K562 (cell line): ENCODE measurements around the gene IL17RC. TPM values are rescaled to one million over a fixed set of nuclear protein-coding genes. Genes with fewer than 3 reads are reported as not detected.
A peak's percentile ranks its signal among the peaks of the same experiment; 100 is the strongest.

Experiments
- ARID1B ChIP-seq: fragments of 450-650 bp; IDR thresholded peaks from 2 replicates; pipeline ENCODE4 v1.6.1; 2016; ENCODE audit warnings: antibody characterized with exemption, mild to moderate bottlenecking, inconsistent platforms
- CTCFL ChIP-seq: IDR thresholded peaks from 2 replicates; pipeline ENCODE4 v1.6.1; 2011; ENCODE audit warnings: borderline replicate concordance, low read depth, mild to moderate bottlenecking, moderate library complexity, low read length; ENCODE audit not compliant: insufficient read depth, poor library complexity, severe bottlenecking
- ETV1 ChIP-seq: fragments of 450-650 bp; conservative IDR thresholded peaks from 2 replicates; pipeline ENCODE4 v1.6.1; 2016; ENCODE audit warnings: missing genetic modification characterization, control low read depth, low read depth, missing compliant biosample characterization
- NUFIP1 ChIP-seq: fragments of 450-650 bp; IDR thresholded peaks from 2 replicates; pipeline ENCODE4 v1.6.1; 2018; ENCODE audit not compliant: partially characterized antibody
- SMAD1 ChIP-seq: fragments of 150-350 bp; IDR thresholded peaks from 2 replicates; pipeline ENCODE4 v1.6.1; 2014; ENCODE audit warnings: low read length, low read depth; ENCODE audit not compliant: partially characterized antibody
- SMC3 ChIP-seq: conservative IDR thresholded peaks from 2 replicates; pipeline ENCODE4 v1.6.1; 2011; ENCODE audit warnings: low read depth, low read length, improper control_type of control experiment; ENCODE audit not compliant: insufficient read depth
- TEAD4 ChIP-seq, 2 experiments: sonication (generic) in 1 of 2; formaldehyde crosslinking in 1 of 2; IDR thresholded peaks; 2 replicates each; pipeline versions ENCODE4 v1.6.1 to v1.8.0; 2012 to 2022; ENCODE audit warnings: borderline replicate concordance in 1 of 2, inconsistent platforms in 1 of 2, low read length in 1 of 2, mild to moderate bottlenecking in 1 of 2, missing genetic modification reagents in 1 of 2
- TOE1 ChIP-seq, 2 experiments: fragments of 450-650 bp in 1 of 2; sonication (generic) in 1 of 2; formaldehyde crosslinking in 1 of 2; IDR thresholded peaks; 2 replicates each; pipeline versions ENCODE4 v1.7.1 to v1.8.0; 2016 to 2022; ENCODE audit warnings: borderline replicate concordance in 2 of 2, mild to moderate bottlenecking in 2 of 2, antibody characterized with exemption in 1 of 2, inconsistent platforms in 1 of 2, low read depth in 1 of 2, missing genetic modification reagents in 1 of 2, moderate library complexity in 1 of 2
- ZBTB2 ChIP-seq: fragments of 450-650 bp; IDR thresholded peaks from 2 replicates; pipeline ENCODE4 v1.6.1; 2016; ENCODE audit warnings: antibody characterized with exemption
- ZNF57 ChIP-seq: fragments of 450-650 bp; formaldehyde crosslinking; IDR thresholded peaks from 2 replicates; pipeline ENCODE4 v1.4.0; 2020; ENCODE audit warnings: mild to moderate bottlenecking, moderate library complexity
- ZNF589 ChIP-seq: fragments of 200-800 bp; sonication (Bioruptor generic); IDR thresholded peaks from 2 replicates; pipeline ENCODE4 v1.6.1; 2016; ENCODE audit warnings: low read depth, missing genetic modification characterization, missing compliant biosample characterization
- ZNF696 ChIP-seq: fragments of 250-450 bp; sonication (Bioruptor Pico); conservative IDR thresholded peaks from 2 replicates; pipeline ENCODE4 v1.4.0; 2020; ENCODE audit warnings: mild to moderate bottlenecking, moderate library complexity
- polyA plus RNA-seq, 8 experiments: library from polyadenylated mRNA; depleted of rRNA in 4 of 8; stranded (reverse) in 5 of 8; unstranded in 3 of 8; fragments of >200 nt; fragmentation: Nextera tagmentation in 2 of 8; fragmentation: Illumina TruSeq in 1 of 8; extraction: Ambion mirVana in 2 of 8; extraction: Trizol in 1 of 8; gene quantifications; 2 replicates each; pipeline versions ENCODE4 v1.2.1 to v1.2.3, GENCODE V29; 2011 to 2014; ENCODE audit warnings: inconsistent platforms in 1 of 8, missing spikeins in 1 of 8
- total RNA-seq, 7 experiments: library from RNA; depleted of rRNA in 6 of 7; stranded (reverse); fragments of >200 nt in 6 of 7; fragmentation: Illumina TruSeq in 2 of 7; extraction: Trizol in 2 of 7; gene quantifications; 2 replicates each; pipeline versions ENCODE4 v1.2.1 to v1.2.3, GENCODE V29; 2011 to 2021; ENCODE audit warnings: low replicate concordance in 1 of 7
- TF ChIP-seq, protein P1 (sequence below): fragments of 200-800 bp; sonication (Bioruptor generic); IDR thresholded peaks from 2 replicates; pipeline ENCODE4 v1.6.1; 2016; ENCODE audit warnings: missing genetic modification characterization, missing compliant biosample characterization
- TF ChIP-seq, protein P2 (sequence below): sonication (generic); formaldehyde crosslinking; IDR thresholded peaks from 2 replicates; pipeline ENCODE4 v1.8.0; 2022; ENCODE audit warnings: missing genetic modification reagents, mild to moderate bottlenecking, moderate library complexity, borderline replicate concordance

The IL17RC gene
- total and polyA plus RNA-seq, 9 of the 15 experiments (the other 6 are each of a cell fraction or from before 2014, with no cell fraction given), result 0.15 to 11.4 (median 7.1) TPM; not detected in 1

DNA sequence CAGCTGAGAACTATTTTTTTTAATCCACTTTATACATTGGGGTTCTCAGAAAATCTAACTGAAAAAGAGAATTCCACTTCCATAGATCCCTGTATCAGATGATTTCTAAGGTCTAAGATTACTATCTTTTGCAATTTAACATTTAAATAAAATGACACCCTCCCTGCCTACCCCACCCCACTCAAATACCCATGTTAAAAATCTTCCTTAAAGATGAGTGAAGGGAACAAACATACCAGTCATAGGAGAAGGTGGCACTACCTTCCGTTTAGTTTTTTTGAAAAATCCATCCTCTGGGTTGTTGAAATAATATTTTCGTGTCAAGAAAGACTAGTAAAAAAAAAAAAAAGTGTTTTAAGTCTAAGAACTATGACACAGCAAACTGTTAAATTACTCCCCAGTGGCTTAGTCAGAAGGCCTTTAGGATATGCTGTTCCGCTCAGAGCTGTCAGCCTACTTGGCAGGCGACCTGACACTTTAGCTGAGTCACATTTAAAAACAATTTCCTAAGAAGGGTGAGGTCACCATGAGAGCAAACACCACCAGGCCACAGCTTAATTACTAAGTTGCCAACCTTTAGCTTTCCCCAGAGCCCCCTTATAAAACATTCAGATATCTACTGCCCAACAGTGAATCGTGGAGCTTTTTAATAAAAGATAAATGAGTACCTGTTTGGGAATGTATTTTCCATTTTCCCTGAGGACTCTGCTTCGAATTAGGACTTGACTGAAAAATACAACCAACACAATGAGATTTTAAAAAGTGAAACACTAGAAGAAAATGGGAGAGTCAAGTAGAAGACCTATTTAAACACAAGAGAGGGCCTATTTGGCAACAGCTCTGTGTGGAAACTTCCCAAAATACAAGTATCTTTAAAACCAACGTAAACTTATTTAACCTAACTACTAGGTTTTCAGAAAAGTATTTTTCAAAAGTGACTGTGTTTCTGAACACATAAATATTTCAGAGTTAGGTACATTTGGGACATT is 60.1 kb downstream of the IL17RC start (continued):
- TF ChIP-seq, protein P1, sequence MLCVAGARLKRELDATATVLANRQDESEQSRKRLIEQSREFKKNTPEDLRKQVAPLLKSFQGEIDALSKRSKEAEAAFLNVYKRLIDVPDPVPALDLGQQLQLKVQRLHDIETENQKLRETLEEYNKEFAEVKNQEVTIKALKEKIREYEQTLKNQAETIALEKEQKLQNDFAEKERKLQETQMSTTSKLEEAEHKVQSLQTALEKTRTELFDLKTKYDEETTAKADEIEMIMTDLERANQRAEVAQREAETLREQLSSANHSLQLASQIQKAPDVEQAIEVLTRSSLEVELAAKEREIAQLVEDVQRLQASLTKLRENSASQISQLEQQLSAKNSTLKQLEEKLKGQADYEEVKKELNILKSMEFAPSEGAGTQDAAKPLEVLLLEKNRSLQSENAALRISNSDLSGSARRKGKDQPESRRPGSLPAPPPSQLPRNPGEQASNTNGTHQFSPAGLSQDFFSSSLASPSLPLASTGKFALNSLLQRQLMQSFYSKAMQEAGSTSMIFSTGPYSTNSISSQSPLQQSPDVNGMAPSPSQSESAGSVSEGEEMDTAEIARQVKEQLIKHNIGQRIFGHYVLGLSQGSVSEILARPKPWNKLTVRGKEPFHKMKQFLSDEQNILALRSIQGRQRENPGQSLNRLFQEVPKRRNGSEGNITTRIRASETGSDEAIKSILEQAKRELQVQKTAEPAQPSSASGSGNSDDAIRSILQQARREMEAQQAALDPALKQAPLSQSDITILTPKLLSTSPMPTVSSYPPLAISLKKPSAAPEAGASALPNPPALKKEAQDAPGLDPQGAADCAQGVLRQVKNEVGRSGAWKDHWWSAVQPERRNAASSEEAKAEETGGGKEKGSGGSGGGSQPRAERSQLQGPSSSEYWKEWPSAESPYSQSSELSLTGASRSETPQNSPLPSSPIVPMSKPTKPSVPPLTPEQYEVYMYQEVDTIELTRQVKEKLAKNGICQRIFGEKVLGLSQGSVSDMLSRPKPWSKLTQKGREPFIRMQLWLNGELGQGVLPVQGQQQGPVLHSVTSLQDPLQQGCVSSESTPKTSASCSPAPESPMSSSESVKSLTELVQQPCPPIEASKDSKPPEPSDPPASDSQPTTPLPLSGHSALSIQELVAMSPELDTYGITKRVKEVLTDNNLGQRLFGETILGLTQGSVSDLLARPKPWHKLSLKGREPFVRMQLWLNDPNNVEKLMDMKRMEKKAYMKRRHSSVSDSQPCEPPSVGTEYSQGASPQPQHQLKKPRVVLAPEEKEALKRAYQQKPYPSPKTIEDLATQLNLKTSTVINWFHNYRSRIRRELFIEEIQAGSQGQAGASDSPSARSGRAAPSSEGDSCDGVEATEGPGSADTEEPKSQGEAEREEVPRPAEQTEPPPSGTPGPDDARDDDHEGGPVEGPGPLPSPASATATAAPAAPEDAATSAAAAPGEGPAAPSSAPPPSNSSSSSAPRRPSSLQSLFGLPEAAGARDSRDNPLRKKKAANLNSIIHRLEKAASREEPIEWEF, result no peak; the same call in 1 of the 2 replicates
- TF ChIP-seq TOE1 (IDR thresholded peaks at IDR 0.05; ENCODE audit: borderline replicate concordance) (no peak), TOE1 (CRISPR knock-in tag; IDR thresholded peaks at IDR 0.05; ENCODE audit: borderline replicate concordance, low read depth) (no peak), ZNF696 (CRISPR knock-in tag) (no peak), SMC3 (0 out of 2 replicates have a peak, but pooled peaks have one; percentile 17), ZNF57 (0 out of 2 replicates have a peak, but pooled peaks have one; percentile 56), SMAD1 (peak; percentile 35), NUFIP1 (peak; percentile 61), CTCFL (no peak), ETV1 (tag) (peak; percentile 7; the same call in 1 of the 2 replicates), ZNF589 (peak; percentile 84; the same call in 1 of the 2 replicates), ZBTB2 (0 out of 2 replicates have a peak, but pooled peaks have one; percentile 36), TEAD4 (IDR thresholded peaks at IDR 0.05; ENCODE audit: low read length) (peak; percentile 81), TEAD4 (CRISPR knock-in tag; IDR thresholded peaks at IDR 0.05; ENCODE audit: borderline replicate concordance) (no peak), ARID1B (peak; percentile 91)
- TF ChIP-seq, protein P2, sequence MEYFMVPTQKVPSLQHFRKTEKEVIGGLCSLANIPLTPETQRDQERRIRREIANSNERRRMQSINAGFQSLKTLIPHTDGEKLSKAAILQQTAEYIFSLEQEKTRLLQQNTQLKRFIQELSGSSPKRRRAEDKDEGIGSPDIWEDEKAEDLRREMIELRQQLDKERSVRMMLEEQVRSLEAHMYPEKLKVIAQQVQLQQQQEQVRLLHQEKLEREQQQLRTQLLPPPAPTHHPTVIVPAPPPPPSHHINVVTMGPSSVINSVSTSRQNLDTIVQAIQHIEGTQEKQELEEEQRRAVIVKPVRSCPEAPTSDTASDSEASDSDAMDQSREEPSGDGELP, result no peak; the same call in 1 of the 2 replicates
